ENCODE results near the gene ACTL7B. TPM values are rescaled to one million over a fixed set of nuclear protein-coding genes. Genes with fewer than 3 reads are reported as not detected.

The ACTL7B gene
- polyA plus RNA-seq, 1 donor from 2014 or later: not detected

DNA sequence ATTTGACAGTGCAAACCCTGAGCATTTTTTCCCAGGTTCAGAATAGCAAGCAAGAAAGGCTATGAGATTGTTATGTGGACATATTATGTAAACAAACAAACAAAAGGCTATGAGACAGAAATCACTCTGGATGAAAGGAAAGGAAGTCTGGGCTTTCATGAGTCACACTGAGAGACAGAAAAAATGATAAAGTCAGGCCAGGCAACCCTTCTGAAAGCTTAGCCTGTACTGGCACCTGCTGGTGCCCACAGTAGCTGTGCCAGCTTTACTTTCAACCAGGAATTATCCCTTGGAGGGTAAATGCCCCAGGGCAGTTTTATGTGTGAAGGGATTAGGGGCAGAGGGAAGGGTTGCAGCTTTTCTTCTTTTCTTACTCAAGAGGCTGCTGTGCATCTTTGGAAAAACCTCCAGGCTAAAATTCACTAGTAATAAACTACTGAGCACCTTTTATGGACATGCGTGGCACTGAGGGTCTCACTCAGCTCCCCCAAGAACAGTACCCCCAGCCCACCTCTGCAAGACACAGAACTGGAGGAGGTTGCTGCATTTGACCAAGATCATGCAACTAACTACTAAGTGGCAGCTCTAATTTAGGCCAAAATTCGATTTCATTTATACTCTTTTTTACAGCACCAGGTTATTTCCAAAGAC, 41.7 kb downstream of the ACTL7B start:
- H3K9me3 ChIP-seq (ENCODE audit: low read length): no peaks in the 10 kb centered on the region
- H3K27ac ChIP-seq (ENCODE audit: low read length): no peak overlapping the region
- TF ChIP-seq SMC3 (conservative IDR thresholded peaks at IDR 0.05; ENCODE audit: poor library complexity): no peak
- TF ChIP-seq RAD21 (conservative IDR thresholded peaks at IDR 0.05): no peak
- TF ChIP-seq, protein P1, sequence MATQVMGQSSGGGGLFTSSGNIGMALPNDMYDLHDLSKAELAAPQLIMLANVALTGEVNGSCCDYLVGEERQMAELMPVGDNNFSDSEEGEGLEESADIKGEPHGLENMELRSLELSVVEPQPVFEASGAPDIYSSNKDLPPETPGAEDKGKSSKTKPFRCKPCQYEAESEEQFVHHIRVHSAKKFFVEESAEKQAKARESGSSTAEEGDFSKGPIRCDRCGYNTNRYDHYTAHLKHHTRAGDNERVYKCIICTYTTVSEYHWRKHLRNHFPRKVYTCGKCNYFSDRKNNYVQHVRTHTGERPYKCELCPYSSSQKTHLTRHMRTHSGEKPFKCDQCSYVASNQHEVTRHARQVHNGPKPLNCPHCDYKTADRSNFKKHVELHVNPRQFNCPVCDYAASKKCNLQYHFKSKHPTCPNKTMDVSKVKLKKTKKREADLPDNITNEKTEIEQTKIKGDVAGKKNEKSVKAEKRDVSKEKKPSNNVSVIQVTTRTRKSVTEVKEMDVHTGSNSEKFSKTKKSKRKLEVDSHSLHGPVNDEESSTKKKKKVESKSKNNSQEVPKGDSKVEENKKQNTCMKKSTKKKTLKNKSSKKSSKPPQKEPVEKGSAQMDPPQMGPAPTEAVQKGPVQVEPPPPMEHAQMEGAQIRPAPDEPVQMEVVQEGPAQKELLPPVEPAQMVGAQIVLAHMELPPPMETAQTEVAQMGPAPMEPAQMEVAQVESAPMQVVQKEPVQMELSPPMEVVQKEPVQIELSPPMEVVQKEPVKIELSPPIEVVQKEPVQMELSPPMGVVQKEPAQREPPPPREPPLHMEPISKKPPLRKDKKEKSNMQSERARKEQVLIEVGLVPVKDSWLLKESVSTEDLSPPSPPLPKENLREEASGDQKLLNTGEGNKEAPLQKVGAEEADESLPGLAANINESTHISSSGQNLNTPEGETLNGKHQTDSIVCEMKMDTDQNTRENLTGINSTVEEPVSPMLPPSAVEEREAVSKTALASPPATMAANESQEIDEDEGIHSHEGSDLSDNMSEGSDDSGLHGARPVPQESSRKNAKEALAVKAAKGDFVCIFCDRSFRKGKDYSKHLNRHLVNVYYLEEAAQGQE (IDR thresholded peaks at IDR 0.05; ENCODE audit: borderline replicate concordance): no peak
- TF ChIP-seq EP300 (conservative IDR thresholded peaks at IDR 0.05; ENCODE audit: poor library complexity, severe bottlenecking): no peak
- no peak for TF ChIP-seq TAF1 (IDR thresholded peaks at IDR 0.05; ENCODE audit: low read depth)
- no peak for TF ChIP-seq EZH2 (IDR thresholded peaks at IDR 0.05; ENCODE audit: borderline replicate concordance, insufficient read depth, low read length, poor library complexity, severe bottlenecking)
- no peak for TF ChIP-seq POLR2AphosphoS5 (IDR thresholded peaks at IDR 0.05)
- no peak for TF ChIP-seq MXI1 (conservative IDR thresholded peaks at IDR 0.05; ENCODE audit: poor library complexity, severe bottlenecking)
- TF ChIP-seq, protein P2, sequence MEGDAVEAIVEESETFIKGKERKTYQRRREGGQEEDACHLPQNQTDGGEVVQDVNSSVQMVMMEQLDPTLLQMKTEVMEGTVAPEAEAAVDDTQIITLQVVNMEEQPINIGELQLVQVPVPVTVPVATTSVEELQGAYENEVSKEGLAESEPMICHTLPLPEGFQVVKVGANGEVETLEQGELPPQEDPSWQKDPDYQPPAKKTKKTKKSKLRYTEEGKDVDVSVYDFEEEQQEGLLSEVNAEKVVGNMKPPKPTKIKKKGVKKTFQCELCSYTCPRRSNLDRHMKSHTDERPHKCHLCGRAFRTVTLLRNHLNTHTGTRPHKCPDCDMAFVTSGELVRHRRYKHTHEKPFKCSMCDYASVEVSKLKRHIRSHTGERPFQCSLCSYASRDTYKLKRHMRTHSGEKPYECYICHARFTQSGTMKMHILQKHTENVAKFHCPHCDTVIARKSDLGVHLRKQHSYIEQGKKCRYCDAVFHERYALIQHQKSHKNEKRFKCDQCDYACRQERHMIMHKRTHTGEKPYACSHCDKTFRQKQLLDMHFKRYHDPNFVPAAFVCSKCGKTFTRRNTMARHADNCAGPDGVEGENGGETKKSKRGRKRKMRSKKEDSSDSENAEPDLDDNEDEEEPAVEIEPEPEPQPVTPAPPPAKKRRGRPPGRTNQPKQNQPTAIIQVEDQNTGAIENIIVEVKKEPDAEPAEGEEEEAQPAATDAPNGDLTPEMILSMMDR (IDR thresholded peaks at IDR 0.05; ENCODE audit: poor library complexity, severe bottlenecking): no peak
- H3K36me3 ChIP-seq (ENCODE audit: insufficient read depth, low read length): no peaks in the 10 kb centered on the region
- H3K4me2 ChIP-seq (ENCODE audit: low read length): no peak overlapping the region
- no peaks in the 10 kb centered on the region for H3K79me2 ChIP-seq (replicated peaks; ENCODE audit: insufficient read depth, low read length)
- no peak overlapping the region for H3K4me3 ChIP-seq (ENCODE audit: low read length)
- H3K27me3 ChIP-seq (ENCODE audit: insufficient read depth, low read depth, low read length): no peaks in the 10 kb centered on the region
- no peak overlapping the region for H2AFZ ChIP-seq (ENCODE audit: low read depth, low read length)
- H4K20me1 ChIP-seq (ENCODE audit: insufficient read depth): no peaks in the 10 kb centered on the region
- no peaks in the 10 kb centered on the region for H3F3A ChIP-seq (ENCODE audit: insufficient read depth, low read length, poor library complexity, severe bottlenecking)
- no peak overlapping the region for H3K9ac ChIP-seq (ENCODE audit: low read length)
- H3K9me2 ChIP-seq (ENCODE audit: insufficient read depth, low read length): no peaks in the 10 kb centered on the region

GRCh38 chr9:108812396-108813025, 43.3 kb downstream of the ACTL7B start:
- Histone ChIP-seq H3F3A (ENCODE audit: insufficient read depth, low read length, poor library complexity, severe bottlenecking) (no peaks in the 10 kb centered on the region), H3K27me3 (ENCODE audit: insufficient read depth, low read depth, low read length) (no peaks in the 10 kb centered on the region), H3K4me3 (ENCODE audit: low read length) (no peak overlapping the region), H3K4me2 (ENCODE audit: low read length) (no peak overlapping the region), H3K27ac (ENCODE audit: low read length) (no peak overlapping the region), H3K79me2 (replicated peaks; ENCODE audit: insufficient read depth, low read length) (no peaks in the 10 kb centered on the region), H4K20me1 (ENCODE audit: insufficient read depth) (no peaks in the 10 kb centered on the region), H2AFZ (ENCODE audit: low read depth, low read length) (no peak overlapping the region), H3K36me3 (ENCODE audit: insufficient read depth, low read length) (no peaks in the 10 kb centered on the region), H3K9me2 (ENCODE audit: insufficient read depth, low read length) (no peaks in the 10 kb centered on the region), H3K9me3 (ENCODE audit: low read length) (no peaks in the 10 kb centered on the region), H3K9ac (ENCODE audit: low read length) (no peak overlapping the region)
- no peak for TF ChIP-seq RAD21 (conservative IDR thresholded peaks at IDR 0.05)
